ENCODE measurements around the gene CDH4.

DNA sequence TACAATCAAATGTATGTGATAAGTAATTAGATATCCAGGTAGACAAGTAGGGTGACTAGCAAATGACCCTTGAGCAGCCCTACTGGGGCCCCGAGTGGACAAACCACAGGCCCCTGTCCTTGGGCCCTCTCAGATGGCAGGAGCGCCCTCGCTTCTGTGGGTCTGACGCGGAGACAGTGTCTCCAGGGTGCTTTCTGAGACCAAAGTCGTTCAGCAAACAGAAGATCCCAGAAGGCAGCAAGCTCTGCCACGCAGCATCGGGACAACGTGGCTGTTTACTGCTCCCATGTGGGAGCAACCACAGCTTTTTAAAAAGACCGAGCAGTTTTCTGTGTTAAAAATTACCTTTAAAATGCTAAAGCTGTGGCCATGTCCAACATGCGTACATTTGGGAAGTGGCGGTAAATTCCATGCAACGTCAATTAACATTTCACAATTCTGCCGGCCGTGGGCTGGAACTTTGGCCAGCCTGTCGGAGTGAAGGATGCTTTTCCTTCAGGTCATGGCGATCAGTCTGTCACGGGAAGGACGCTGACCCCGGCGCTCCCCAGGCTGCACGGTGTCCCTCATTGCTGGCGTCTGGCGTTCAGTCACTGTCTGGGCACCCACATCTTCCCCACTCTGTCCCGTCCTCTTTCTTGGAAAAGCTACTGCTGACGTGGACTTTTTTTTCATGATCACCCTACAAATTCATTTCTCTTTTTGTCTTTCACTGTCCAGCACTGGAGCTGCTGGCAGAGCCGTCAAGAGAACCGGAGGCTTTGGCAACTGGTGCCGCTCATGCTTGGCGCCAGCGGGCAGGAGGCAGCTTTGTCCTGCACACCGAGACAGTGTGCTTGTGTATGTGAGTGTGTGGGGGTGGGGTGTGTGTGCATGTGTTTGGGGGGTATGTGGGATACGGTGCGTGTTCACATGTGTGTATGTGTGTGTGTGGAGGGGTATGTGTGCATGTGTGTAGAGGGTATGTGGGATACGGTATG, 293.1 kb downstream of the CDH4 start:
- TF ChIP-seq, protein P1, sequence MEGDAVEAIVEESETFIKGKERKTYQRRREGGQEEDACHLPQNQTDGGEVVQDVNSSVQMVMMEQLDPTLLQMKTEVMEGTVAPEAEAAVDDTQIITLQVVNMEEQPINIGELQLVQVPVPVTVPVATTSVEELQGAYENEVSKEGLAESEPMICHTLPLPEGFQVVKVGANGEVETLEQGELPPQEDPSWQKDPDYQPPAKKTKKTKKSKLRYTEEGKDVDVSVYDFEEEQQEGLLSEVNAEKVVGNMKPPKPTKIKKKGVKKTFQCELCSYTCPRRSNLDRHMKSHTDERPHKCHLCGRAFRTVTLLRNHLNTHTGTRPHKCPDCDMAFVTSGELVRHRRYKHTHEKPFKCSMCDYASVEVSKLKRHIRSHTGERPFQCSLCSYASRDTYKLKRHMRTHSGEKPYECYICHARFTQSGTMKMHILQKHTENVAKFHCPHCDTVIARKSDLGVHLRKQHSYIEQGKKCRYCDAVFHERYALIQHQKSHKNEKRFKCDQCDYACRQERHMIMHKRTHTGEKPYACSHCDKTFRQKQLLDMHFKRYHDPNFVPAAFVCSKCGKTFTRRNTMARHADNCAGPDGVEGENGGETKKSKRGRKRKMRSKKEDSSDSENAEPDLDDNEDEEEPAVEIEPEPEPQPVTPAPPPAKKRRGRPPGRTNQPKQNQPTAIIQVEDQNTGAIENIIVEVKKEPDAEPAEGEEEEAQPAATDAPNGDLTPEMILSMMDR (conservative IDR thresholded peaks at IDR 0.05), result no peak
- no peak for TF ChIP-seq ZFX (IDR thresholded peaks at IDR 0.05)

All from C4-2B (cell line).